GM18951 (cell line): ENCODE data around the gene SRCIN1.
"Not testable (repeated sequence)": the region's sequence is repeated elsewhere in the genome, so short reads cannot be mapped to it uniquely, and the experiment has no call there.

Experiments used
- POLR2A ChIP-seq: IDR thresholded peaks from 4 replicates; pipeline ENCODE4 v1.6.1; 2011; ENCODE audit warnings: mild to moderate bottlenecking; ENCODE audit not compliant: insufficient read length, insufficient read depth; ENCODE audit errors: extremely low read depth
- in situ Hi-C: fragments of 300-500 bp; cut with MboI; formaldehyde crosslinking; loops from one replicate; pipeline ENCODE4 v1.12.0; 2022; ENCODE audit warnings: low sequenced_read_pairs, mixed read lengths, inconsistent platforms; ENCODE audit not compliant: unreplicated experiment

SRCIN1 gene

DNA sequence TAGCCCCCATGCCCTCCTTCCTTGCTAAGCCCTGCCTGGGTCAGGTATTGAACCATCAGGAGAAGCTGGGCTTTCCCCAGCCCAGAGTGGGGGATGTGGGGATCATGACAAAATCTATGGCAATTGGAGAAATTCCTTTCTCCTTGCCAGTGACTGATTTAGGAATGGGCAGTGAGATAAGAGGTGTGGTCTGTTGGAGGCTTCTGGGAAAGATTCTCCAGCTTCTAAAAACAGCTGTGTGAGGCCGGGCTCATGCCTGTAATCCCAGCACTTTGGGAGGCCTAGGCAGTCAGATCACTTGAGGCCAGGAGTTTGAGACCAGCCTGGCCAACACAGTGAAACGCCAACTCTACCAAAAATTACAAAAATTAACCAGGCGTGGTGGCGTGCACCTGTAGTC is 69.1 kb downstream of the SRCIN1 start:
- no peak for TF ChIP-seq POLR2A
- in situ Hi-C loops, result no loop called here

DNA sequence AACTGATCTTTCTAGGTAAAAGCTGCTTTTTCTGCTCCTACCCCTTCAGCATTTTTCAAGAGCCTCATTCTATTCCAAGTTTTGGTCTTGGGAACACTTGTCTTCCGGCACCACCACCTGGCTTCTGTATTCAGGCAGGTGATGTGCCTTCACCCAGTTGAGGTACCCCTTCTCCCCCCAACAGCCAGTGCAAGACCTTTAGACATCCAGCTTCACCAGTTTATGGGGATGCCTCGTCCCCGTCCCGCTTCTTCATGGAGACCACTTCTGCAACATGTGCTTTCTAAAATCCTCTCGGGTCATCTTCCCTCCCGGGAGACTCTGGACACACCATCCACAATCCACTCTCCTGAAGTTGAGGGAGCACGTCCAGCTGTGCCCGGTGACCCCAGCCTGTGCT is 69.9 kb downstream of the SRCIN1 start:
- TF ChIP-seq POLR2A, result no peak
- in situ Hi-C loops, result no loop called here

DNA sequence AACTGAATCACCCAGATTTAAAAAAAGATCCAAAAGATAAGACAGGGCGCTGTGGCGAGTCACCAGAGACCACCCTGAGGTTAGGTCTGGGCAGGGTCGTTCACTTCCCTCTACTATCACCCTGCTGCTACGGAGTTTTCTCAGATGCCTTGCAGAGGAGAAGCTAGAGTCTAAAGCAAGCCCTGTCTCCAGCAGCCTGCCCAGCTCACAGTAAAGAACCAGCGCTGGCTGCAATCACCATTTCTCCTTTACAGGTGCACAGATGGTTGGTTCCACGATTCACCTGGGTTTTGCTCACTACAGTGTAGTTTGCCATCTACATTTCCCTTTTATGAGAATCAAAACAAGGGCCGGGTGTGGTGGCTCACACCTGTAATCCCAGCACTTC is 71.3 kb downstream of the SRCIN1 start:
- in situ Hi-C loops, result no loop called here
- no peak for TF ChIP-seq POLR2A

DNA sequence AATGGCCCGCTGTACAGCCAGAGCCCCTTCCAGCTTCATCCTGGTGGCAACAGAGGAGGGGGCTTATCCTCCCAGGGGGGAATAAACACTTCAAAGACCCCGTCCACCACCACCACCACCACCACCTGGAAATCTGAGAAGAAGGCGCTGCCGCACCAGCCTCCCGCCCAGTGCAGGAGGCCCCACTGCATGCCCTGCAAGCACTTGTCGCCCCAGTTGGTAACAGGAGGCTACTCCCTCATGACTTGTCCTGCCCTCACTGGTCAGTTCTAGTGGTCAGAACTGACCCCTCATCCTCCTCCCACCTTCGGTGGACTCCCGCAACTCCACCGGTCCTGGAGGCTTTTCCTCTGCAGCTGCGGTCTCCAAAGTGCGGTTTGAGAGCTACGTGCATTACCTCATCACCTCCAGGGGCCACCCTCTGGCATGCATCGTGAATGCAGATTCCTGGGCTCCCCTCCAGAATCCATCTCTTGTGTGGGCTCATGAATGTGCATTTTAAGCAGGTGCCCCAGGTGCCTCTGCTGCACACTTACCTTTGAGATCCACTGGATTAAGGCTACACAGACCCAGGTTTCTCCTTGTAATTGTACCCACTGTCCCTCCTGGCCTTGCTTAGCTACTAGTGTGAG is 71.8 kb downstream of the SRCIN1 start:
- in situ Hi-C loops, result no loop called here
- no peak for TF ChIP-seq POLR2A

DNA sequence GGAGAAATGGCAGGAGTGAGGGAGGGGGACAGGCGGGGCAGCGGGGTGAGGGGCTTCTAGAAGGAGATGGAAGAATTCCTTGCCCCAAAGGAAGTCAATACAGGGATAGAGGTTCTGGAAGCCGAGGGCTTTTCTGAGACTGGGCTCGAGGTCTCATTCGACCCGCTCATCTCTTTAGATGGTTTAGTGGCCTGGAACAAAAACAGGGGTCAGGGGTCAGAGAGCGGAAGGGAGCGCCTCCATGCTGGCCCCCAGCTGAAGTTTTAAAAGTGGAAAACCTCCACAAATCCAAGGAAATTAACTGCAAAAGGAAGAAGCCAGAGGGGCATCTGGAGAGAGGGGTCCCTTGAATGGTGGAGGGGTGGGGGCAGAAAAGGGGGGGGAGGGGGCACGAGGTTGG is 72.5 kb downstream of the SRCIN1 start:
- in situ Hi-C loops, result no loop called here
- TF ChIP-seq POLR2A, result no peak

DNA sequence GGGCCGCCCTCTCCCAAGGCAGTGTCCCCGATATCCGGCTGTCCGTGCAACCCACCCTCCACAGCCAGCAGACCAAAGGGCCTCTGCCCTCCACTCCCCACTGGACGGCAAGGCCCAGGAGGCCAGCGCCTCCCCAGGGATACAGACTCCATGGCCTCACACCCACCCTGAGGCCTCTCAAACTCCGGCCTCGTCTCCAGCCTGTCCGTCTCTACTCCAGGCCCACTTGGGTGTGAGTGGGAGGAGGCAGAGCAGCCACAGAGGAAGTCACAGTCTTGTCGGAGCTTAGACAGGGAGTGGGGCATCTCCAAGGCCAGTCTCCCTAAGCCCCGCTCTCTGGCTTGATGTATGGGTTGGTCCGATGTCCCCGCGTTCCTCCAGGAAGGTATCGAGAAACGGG is 73.3 kb downstream of the SRCIN1 start:
- no peak for TF ChIP-seq POLR2A
- in situ Hi-C loops, result no loop called here

DNA sequence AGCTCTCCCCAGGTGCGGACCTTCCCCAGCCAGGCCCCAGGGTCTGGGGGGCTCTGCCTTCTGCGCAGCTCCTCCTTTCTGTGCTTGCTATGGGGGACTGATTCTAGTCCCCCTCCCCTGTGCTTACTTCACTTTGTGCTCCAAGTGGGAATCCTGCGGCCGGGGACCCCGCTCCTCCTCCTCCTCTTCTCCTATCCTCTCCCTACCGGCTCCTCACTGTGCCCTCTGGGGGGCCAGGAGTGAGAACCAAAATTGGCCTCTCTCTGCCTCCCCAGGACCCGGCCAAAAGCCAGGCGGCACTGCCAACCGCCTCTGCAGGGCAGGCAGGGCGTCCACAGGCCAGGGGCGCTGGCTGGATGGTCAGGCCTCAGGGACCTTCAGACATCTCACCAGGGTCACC is 74.0 kb downstream of the SRCIN1 start:
- in situ Hi-C loops, result not testable (repeated sequence)

DNA sequence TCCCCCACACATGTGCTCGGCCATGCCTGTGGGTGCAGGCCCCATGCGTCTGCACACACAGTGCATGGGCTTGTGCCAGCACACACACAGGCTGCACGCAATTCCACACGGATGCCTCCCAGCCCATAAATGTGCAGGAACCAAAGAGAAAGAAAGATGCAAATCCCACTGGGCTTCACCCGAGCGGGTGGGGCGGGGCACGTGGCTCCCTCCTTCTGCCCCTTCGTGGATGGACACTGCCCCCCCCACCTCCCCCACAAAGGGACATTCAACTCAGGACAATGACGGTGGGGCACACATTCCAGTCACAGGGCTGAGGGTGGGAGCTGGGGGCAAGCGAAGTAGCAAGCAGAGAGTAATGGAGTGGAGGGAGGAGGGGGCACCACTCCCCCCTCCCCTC is 74.9 kb downstream of the SRCIN1 start:
- in situ Hi-C loops, result not testable (repeated sequence)

DNA sequence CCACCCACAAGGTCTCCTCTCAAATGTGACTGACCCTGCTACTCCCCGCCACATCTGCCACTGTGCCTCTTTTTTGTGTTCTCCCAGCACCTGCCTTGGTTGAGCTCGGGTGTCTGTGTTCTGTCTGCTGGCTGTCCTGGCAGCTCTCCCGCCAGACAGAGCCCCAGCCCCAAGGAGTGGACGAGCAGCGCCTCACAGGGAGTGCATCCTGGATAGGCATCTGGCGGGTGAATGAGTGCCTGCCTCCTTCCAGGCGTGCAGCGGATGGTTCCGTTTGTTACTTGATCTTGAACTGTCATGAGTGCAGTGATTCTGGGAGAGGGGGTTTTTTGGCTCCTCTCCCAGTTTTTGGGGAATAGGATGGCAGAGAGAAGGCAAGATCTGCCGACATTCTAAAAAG is 77.6 kb downstream of the SRCIN1 start:
- in situ Hi-C loops, result not testable (repeated sequence)

DNA sequence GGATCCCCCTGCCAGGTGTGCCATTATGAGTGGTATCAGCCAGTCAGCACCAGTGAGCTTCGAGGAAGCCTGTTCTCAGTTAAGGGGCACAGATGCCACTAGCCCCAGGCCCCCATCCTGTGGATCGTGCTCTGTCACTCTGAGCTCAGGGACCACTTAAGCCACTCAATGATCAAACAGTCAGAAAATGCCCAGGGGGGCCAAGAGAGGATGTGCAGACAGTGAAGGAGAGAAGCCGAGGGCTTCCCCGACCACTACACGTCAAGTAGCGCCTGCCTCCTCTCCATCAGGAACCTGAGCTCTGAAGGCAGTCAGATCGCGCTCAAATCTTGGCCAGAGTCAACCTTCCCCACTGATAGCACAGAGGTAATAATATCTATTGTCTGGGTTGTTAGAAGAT is 79.2 kb downstream of the SRCIN1 start:
- in situ Hi-C loops, result not testable (repeated sequence)

DNA sequence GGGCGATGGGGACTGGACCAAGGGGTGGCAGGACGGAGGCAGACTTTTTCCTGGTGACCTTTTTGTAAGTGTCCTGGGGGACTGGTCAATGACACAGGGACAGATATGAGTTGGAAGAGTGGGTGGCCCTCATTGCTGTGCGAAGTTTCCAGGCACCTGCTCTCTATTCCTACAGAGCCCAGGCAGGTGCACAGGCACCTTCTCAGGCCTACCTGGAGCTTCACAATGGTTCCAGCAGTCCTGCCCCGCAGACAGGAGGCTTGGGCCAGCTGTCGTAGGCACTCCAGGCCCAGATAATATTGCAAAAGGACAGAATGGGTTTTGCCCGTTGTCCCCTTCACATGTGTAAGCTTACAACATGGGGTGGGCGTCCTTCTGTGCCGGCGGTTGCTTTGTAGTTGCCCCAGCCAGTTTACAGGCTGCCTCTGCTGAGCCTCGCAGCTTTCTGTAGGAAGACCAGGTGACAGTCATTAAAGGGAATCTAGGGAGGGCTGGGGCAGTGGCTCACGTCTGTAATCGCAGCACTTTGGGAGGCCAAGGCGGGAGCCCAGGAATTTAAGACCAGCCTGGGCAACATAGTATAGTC is 93.2 kb downstream of the SRCIN1 start:
- in situ Hi-C loops, result no loop called here
- TF ChIP-seq POLR2A, result no peak

DNA sequence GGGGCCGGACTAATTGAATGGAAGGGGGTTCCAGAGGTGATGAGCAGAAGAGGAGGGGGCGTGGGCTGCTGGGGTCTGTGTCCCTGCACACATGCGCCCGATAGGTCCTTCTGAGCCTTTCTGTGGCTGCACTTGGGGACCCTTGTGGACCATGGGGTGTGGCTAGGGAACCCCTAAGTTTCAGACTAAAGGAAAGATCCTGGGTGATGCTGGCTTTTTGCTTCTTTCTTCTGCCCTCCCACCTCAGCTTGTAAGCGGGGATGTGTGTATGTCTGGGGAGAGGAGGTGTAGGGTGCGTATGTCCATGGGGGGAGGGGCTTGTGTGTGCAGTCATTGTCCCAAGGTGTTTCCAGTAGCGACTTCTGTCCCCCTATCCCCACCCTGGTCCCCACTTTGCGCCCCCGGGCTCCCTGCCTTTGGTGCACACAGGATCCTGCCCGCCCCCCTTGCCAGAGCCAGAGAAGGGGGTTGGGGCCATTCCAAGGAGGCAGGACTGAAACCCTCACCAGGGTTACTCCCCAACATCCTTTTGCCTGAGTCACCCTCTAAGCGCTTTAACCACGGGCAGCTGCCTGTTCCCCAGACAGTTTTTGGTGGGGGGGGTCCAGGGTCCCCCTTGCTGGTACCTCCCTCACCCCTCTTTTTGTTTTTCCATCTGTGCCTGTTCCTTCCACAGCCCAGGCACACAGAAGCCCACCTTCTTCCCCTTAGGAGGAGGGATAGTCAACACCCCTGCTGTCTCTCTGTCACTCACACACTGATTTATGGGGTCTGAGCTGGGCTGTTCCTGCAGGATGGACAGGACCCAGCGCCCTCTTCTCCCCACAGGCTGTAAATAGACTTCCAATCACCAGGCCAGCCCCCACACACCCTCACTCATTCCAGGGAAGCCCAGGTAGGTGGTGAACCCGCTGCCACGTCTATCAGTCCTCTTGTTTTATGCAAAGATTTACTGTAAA is 94.3 kb downstream of the SRCIN1 start:
- TF ChIP-seq POLR2A, result no peak
- in situ Hi-C loops, result no loop called here

DNA sequence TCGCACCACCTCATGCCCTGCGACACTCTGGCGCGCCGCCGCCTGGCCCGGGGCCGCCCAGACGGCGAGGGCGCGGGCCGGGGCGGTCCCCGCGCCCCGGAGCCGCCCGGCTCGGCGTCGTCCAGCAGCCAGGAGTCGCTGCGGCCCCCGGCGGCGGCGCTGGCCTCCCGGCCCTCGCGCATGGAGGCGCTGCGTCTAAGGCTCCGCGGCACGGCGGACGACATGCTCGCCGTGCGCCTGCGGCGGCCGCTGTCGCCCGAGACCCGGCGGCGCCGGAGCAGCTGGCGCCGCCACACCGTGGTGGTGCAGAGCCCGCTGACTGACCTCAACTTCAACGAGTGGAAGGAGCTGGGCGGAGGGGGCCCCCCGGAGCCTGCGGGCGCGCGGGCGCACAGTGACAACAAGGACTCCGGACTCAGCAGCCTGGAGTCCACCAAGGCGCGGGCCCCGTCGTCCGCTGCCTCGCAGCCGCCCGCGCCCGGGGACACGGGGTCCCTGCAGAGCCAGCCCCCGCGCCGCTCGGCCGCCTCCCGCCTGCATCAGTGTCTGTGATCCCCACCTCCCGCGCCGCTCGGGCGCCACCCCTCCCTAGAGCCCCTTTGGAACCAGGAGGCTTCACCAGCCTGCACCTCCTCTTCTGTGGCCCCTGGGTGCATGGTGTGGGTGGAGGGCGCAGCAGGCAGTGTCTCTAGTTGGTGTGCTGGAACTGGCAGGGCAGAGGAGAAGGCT is 95.2 kb downstream of the SRCIN1 start:
- in situ Hi-C loops, result no loop called here
- no peak for TF ChIP-seq POLR2A

DNA sequence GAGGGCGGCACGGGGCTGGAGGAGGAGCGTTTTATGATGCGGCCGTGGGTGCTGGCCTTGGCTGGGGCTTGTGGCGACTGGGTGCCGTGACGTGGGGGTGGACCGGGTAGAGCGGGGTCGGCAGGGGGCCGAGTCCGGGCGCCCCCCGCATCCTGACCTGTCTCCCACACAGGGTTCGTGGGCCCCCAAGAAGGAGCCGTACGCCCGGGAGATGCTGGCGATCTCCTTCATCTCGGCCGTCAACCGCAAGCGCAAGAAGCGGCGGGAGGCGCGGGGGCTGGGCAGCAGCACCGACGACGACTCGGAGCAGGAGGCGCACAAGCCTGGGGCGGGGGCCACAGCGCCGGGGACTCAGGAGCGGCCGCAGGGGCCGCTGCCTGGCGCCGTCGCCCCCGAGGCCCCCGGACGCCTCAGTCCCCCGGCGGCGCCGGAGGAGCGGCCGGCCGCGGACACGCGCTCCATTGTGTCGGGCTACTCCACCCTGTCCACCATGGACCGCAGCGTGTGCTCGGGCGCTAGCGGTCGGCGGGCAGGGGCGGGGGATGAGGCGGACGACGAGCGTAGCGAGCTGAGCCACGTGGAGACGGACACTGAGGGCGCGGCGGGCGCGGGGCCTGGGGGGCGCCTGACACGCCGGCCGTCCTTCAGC is 95.9 kb downstream of the SRCIN1 start:
- in situ Hi-C loops, result no loop called here
- TF ChIP-seq POLR2A, result no peak
